ENCODE measurements around the gene AIFM3. TPM values are rescaled to one million over a fixed set of nuclear protein-coding genes. Genes with fewer than 3 reads are reported as not detected.
A peak's percentile ranks its signal among the peaks of the same experiment; 100 is the strongest.
"Not testable (repeated sequence)": the region's sequence is repeated elsewhere in the genome, so short reads cannot be mapped to it uniquely, and the experiment has no call there.

AIFM3 gene
- total and polyA plus RNA-seq, 4 donors = 0.38 to 1.1 (median 0.63) TPM

DNA sequence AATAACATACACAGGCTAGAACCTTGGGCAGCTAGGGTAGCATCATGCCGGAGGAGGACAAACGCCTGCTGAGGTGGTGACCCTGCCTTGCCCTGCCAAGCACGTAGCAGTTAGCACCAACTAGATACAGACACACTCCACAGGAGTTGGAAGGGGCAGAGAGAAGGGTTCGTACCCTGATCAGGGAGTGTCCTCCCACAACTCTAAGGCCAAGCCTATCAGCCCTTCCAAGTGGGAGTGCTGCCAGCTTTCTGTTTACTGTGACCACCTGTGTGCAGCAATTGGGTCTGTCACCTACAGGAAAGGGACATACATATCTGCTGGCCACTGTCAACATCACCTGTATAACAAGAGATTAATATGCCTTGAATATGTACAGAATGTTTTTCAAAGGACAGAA, 36.7 kb downstream of the AIFM3 start:
- TF ChIP-seq, protein P1, sequence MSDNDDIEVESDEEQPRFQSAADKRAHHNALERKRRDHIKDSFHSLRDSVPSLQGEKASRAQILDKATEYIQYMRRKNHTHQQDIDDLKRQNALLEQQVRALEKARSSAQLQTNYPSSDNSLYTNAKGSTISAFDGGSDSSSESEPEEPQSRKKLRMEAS (IDR thresholded peaks at IDR 0.05) = no peak
- TF ChIP-seq, protein P2, sequence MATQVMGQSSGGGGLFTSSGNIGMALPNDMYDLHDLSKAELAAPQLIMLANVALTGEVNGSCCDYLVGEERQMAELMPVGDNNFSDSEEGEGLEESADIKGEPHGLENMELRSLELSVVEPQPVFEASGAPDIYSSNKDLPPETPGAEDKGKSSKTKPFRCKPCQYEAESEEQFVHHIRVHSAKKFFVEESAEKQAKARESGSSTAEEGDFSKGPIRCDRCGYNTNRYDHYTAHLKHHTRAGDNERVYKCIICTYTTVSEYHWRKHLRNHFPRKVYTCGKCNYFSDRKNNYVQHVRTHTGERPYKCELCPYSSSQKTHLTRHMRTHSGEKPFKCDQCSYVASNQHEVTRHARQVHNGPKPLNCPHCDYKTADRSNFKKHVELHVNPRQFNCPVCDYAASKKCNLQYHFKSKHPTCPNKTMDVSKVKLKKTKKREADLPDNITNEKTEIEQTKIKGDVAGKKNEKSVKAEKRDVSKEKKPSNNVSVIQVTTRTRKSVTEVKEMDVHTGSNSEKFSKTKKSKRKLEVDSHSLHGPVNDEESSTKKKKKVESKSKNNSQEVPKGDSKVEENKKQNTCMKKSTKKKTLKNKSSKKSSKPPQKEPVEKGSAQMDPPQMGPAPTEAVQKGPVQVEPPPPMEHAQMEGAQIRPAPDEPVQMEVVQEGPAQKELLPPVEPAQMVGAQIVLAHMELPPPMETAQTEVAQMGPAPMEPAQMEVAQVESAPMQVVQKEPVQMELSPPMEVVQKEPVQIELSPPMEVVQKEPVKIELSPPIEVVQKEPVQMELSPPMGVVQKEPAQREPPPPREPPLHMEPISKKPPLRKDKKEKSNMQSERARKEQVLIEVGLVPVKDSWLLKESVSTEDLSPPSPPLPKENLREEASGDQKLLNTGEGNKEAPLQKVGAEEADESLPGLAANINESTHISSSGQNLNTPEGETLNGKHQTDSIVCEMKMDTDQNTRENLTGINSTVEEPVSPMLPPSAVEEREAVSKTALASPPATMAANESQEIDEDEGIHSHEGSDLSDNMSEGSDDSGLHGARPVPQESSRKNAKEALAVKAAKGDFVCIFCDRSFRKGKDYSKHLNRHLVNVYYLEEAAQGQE (IDR thresholded peaks at IDR 0.05) = no peak
- TF ChIP-seq RXRA (IDR thresholded peaks at IDR 0.05) (no peak), RAD21 (IDR thresholded peaks at IDR 0.05) (no peak), FOXA2 (IDR thresholded peaks at IDR 0.05) (no peak), FOXA1 (IDR thresholded peaks at IDR 0.05) (no peak)
- DNase-seq (ENCODE audit: low spot score) = no peak
- Histone ChIP-seq H3K9me3 (ENCODE audit: control insufficient read depth in 4 of 4, low read length in 3 of 4) (no peaks in the 10 kb centered on the region), H3K27me3 (ENCODE audit: control insufficient read depth in 4 of 4, insufficient read depth in 4 of 4, low read length in 3 of 4) (no peaks in the 10 kb centered on the region), H3K4me1 (ENCODE audit: control insufficient read depth in 4 of 4, insufficient read depth in 4 of 4, low read length in 3 of 4) (peaks cover 12 to 30% (median 23%) of the 10 kb centered on the region in 4 donors), H3K9ac (ENCODE audit: low read depth in 1 of 2, low read length in 2 of 2) (no peak overlapping the region), H3K4me3 (ENCODE audit: low read depth in 1 of 3, low read length in 3 of 3) (no peak overlapping the region), H3K27ac (ENCODE audit: low read depth in 1 of 2, low read length in 2 of 2) (no peak overlapping the region), H3K36me3 (ENCODE audit: control insufficient read depth in 4 of 4, insufficient read depth in 3 of 4, low read depth in 1 of 4, low read length in 3 of 4) (peaks cover 0 to 10% (median 0%) of the 10 kb centered on the region in 4 donors)
- WGBS = 66% methylated on average over 4 of the region's 4 CpGs

DNA sequence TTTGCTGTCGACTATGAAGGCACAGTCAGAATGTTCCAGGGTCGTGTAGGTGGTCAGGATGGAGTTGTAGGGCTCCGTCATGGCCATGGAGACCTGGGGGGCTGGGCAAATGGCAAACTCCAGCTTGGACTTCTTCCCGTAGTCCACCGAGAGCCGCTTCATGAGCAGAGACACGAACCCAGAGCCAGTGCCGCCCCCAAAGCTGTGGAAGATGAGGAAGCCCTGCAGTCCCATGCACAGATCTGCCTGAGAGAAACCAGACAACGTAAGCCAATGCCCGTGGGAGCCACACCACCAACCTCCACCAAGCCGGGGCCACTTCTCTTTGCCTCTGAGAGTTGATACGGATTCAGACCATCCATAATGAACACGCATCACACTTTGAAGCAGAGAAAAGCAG, 42.2 kb downstream of the AIFM3 start:
- 86% methylated on average over 13 of the region's 13 CpGs for WGBS
- H3K4me3 ChIP-seq (ENCODE audit: low read depth in 1 of 3, low read length in 3 of 3) = not testable (repeated sequence)

DNA sequence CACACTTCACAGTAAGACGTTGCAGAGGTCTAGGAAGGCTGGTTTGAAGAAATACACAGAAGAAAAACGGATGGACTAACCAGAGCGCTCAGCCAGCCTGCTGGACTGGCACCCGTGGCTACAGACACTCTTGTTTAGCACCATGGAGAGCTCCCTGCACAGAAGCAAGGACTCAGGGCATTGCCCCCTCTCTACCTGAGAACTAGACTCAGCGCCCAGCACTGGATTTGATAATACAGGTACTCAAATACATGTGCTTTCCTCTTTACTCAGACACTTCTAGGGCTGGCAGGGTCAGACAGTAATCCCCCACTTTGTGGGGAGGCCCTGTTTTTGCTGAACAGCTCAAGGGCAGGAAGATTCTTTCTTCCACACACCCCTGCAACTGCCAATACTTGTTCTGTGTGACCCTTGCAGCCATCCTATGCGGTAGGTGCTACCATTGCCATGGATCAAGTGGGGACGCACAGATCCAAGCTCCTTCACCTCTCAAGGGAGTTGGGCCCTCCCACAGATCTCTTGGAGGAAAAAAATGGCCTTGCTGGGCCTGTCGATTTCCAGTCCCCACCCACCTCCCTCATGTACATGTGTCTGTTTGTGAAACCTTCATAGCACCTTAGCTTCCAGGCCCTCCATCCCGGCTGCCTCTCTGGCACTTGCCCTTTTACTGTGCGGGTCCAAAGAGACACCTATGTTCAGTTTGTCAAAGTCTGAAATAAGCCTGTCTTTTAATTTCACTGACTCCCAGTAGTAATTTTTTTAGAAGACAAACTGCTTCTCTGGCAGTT, 42.8 kb downstream of the AIFM3 start:
- DNase-seq (ENCODE audit: low spot score) = peak; percentile 47
- TF ChIP-seq, protein P2 (IDR thresholded peaks at IDR 0.05) = peak; percentile 99
- TF ChIP-seq, protein P3, sequence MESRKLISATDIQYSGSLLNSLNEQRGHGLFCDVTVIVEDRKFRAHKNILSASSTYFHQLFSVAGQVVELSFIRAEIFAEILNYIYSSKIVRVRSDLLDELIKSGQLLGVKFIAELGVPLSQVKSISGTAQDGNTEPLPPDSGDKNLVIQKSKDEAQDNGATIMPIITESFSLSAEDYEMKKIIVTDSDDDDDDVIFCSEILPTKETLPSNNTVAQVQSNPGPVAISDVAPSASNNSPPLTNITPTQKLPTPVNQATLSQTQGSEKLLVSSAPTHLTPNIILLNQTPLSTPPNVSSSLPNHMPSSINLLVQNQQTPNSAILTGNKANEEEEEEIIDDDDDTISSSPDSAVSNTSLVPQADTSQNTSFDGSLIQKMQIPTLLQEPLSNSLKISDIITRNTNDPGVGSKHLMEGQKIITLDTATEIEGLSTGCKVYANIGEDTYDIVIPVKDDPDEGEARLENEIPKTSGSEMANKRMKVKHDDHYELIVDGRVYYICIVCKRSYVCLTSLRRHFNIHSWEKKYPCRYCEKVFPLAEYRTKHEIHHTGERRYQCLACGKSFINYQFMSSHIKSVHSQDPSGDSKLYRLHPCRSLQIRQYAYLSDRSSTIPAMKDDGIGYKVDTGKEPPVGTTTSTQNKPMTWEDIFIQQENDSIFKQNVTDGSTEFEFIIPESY (IDR thresholded peaks at IDR 0.05) = no peak
- peak; percentile 27 to 42 for TF ChIP-seq RXRA (IDR thresholded peaks at IDR 0.05)
- Histone ChIP-seq H3K27ac (ENCODE audit: low read depth in 1 of 2, low read length in 2 of 2) (no peak overlapping the region), H3K4me3 (ENCODE audit: low read depth in 1 of 3, low read length in 3 of 3) (no peak overlapping the region), H3K27me3 (ENCODE audit: control insufficient read depth in 4 of 4, insufficient read depth in 4 of 4, low read length in 3 of 4) (no peaks in the 10 kb centered on the region), H3K9me3 (ENCODE audit: control insufficient read depth in 4 of 4, low read length in 3 of 4) (no peaks in the 10 kb centered on the region), H3K4me1 (ENCODE audit: control insufficient read depth in 4 of 4, insufficient read depth in 4 of 4, low read length in 3 of 4) (peaks cover 0 to 7% (median 3%) of the 10 kb centered on the region in 4 donors), H3K36me3 (ENCODE audit: control insufficient read depth in 4 of 4, insufficient read depth in 3 of 4, low read depth in 1 of 4, low read length in 3 of 4) (no peaks in the 10 kb centered on the region), H3K9ac (ENCODE audit: low read depth in 1 of 2, low read length in 2 of 2) (no peak overlapping the region)
- 77% methylated on average over 10 of the region's 10 CpGs for WGBS

More for the DNA sequence above, 42.2 kb downstream of the AIFM3 start:
- H3K27ac ChIP-seq (ENCODE audit: low read depth in 1 of 2, low read length in 2 of 2); H3K27me3 ChIP-seq (ENCODE audit: control insufficient read depth in 4 of 4, insufficient read depth in 4 of 4, low read length in 3 of 4); DNase-seq (ENCODE audit: low spot score); H3K9ac ChIP-seq (ENCODE audit: low read depth in 1 of 2, low read length in 2 of 2); H3K9me3 ChIP-seq (ENCODE audit: control insufficient read depth in 4 of 4, low read length in 3 of 4); H3K36me3 ChIP-seq (ENCODE audit: control insufficient read depth in 4 of 4, insufficient read depth in 3 of 4, low read depth in 1 of 4, low read length in 3 of 4); H3K4me1 ChIP-seq (ENCODE audit: control insufficient read depth in 4 of 4, insufficient read depth in 4 of 4, low read length in 3 of 4): not testable (repeated sequence)

Measured in liver (tissue), 9 donors.